ENCODE data around the gene FUT7.

The FUT7 gene

GRCh38 chr9:137051145-137051724 is 19.3 kb upstream of the FUT7 start:
- Histone ChIP-seq H3K36me3 (ENCODE audit: low read length) (no peaks in the 10 kb centered on the region), H3F3A (ENCODE audit: insufficient read depth) (no peaks in the 10 kb centered on the region), H3K4me3 (ENCODE audit: insufficient read depth, low read length, poor library complexity, severe bottlenecking) (no peak overlapping the region), H3K9ac (ENCODE audit: low read length) (no peak overlapping the region), H3K79me2 (ENCODE audit: insufficient read depth, low read length) (no peaks in the 10 kb centered on the region), H3K9me2 (replicated peaks; ENCODE audit: insufficient read depth, low read length) (no peaks in the 10 kb centered on the region), H3K9me3 (ENCODE audit: insufficient read depth, low read length) (no peaks in the 10 kb centered on the region), H4K20me1 (ENCODE audit: low read depth, low read length) (no peaks in the 10 kb centered on the region), H3K27ac (ENCODE audit: low read depth, low read length) (no peak overlapping the region), H2AFZ (ENCODE audit: low read depth, low read length, severe bottlenecking) (no peak overlapping the region), H3K27me3 (ENCODE audit: low read length) (no peaks in the 10 kb centered on the region), H3K4me2 (ENCODE audit: low read depth, low read length, poor library complexity, severe bottlenecking) (no peak overlapping the region)
- no peak for TF ChIP-seq EZH2phosphoT487 (conservative IDR thresholded peaks at IDR 0.05; ENCODE audit: low read length)
- no peak for TF ChIP-seq CTCF (IDR thresholded peaks at IDR 0.05; ENCODE audit: insufficient read depth, low read length, poor library complexity, severe bottlenecking)

- no peaks in the 10 kb centered on the region for H3K79me2 ChIP-seq (ENCODE audit: insufficient read depth, low read length)
Measured at GRCh38 chr9:137050570-137050969, 18.7 kb upstream of the FUT7 start.

GRCh38 chr9:137049544-137050449 is 17.9 kb upstream of the FUT7 start:
- H3K36me3 ChIP-seq (ENCODE audit: low read length): no peaks in the 10 kb centered on the region
- H3K9ac ChIP-seq (ENCODE audit: low read length): no peak overlapping the region
- H3K9me2 ChIP-seq (replicated peaks; ENCODE audit: insufficient read depth, low read length): no peaks in the 10 kb centered on the region
- TF ChIP-seq EZH2phosphoT487 (conservative IDR thresholded peaks at IDR 0.05; ENCODE audit: low read length): 0 out of 2 replicates have a peak, but pooled peaks have one; percentile 35
- no peak for TF ChIP-seq CTCF (IDR thresholded peaks at IDR 0.05; ENCODE audit: insufficient read depth, low read length, poor library complexity, severe bottlenecking)
- H2AFZ ChIP-seq (ENCODE audit: low read depth, low read length, severe bottlenecking): no peak overlapping the region
- no peaks in the 10 kb centered on the region for H4K20me1 ChIP-seq (ENCODE audit: low read depth, low read length)
- no peaks in the 10 kb centered on the region for H3K79me2 ChIP-seq (ENCODE audit: insufficient read depth, low read length)
- H3K27me3 ChIP-seq (ENCODE audit: low read length): no peaks in the 10 kb centered on the region
- H3K4me3 ChIP-seq (ENCODE audit: insufficient read depth, low read length, poor library complexity, severe bottlenecking): no peak overlapping the region
- H3K9me3 ChIP-seq (ENCODE audit: insufficient read depth, low read length): no peaks in the 10 kb centered on the region
- H3K27ac ChIP-seq (ENCODE audit: low read depth, low read length): no peak overlapping the region
- H3K4me2 ChIP-seq (ENCODE audit: low read depth, low read length, poor library complexity, severe bottlenecking): no peak overlapping the region
- H3F3A ChIP-seq (ENCODE audit: insufficient read depth): no peaks in the 10 kb centered on the region

More at GRCh38 chr9:137050570-137050969, 18.7 kb upstream of the FUT7 start:
- no peaks in the 10 kb centered on the region for H3K9me2 ChIP-seq (replicated peaks; ENCODE audit: insufficient read depth, low read length)
- H3K9ac ChIP-seq (ENCODE audit: low read length): no peak overlapping the region
- no peaks in the 10 kb centered on the region for H3K27me3 ChIP-seq (ENCODE audit: low read length)
- no peak overlapping the region for H3K4me2 ChIP-seq (ENCODE audit: low read depth, low read length, poor library complexity, severe bottlenecking)
- H3K36me3 ChIP-seq (ENCODE audit: low read length): no peaks in the 10 kb centered on the region
- H3K9me3 ChIP-seq (ENCODE audit: insufficient read depth, low read length): no peaks in the 10 kb centered on the region
- no peaks in the 10 kb centered on the region for H4K20me1 ChIP-seq (ENCODE audit: low read depth, low read length)
- TF ChIP-seq EZH2phosphoT487 (conservative IDR thresholded peaks at IDR 0.05; ENCODE audit: low read length) (no peak), CTCF (IDR thresholded peaks at IDR 0.05; ENCODE audit: insufficient read depth, low read length, poor library complexity, severe bottlenecking) (no peak)
- H3K27ac ChIP-seq (ENCODE audit: low read depth, low read length): no peak overlapping the region
- no peak overlapping the region for H3K4me3 ChIP-seq (ENCODE audit: insufficient read depth, low read length, poor library complexity, severe bottlenecking)
- no peak overlapping the region for H2AFZ ChIP-seq (ENCODE audit: low read depth, low read length, severe bottlenecking)
- no peaks in the 10 kb centered on the region for H3F3A ChIP-seq (ENCODE audit: insufficient read depth)

Measured in SU-DHL-6 (cell line).